Astrocyte of the cerebellum (primary cell): Measurements from ENCODE around the gene SFSWAP.
"Not testable (repeated sequence)": the region's sequence is repeated elsewhere in the genome, so short reads cannot be mapped to it uniquely, and the experiment has no call there.

ENCODE experiments used
- DNase-seq: peaks from one replicate; pipeline ENCODE4 v3.0.0-alpha.2; 2011; ENCODE audit warnings: low read depth
- H3K4me3 ChIP-seq: 2 replicates; pipeline ENCODE4 v1.5.1; 2011; ENCODE audit warnings: mild to moderate bottlenecking, low read depth, low read length, moderate library complexity
- in situ Hi-C: cut with HindIII; loops from 2 replicates; pipeline ENCODE4 v1.10.0; 2017; ENCODE audit warnings: low sequenced_read_pairs
- TF ChIP-seq, protein P1 (sequence below): IDR thresholded peaks from 2 replicates; pipeline ENCODE4 v1.5.1; 2012; ENCODE audit warnings: low read length, low read depth, moderate library complexity, mild to moderate bottlenecking; ENCODE audit errors: missing control alignments

Gene SFSWAP

DNA sequence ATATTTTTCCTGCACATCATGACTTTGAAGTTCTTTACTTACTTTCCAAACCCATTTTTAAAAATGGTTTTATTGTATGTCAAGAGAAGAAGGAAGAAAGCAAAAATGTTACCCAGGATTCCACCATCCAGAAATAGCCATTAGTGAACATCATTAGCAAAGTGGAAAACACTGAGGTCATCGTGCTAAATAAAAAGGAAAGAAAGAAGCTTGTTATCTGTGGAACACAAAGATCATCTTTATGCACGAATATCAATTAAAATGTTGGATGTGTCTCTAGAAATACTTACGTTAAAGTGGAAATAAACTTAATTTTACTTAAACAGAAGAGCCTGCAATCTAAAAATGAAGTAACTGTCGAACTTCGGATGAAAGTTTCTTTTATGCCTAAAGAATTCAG is 27.3 kb downstream of the SFSWAP start:
- H3K4me3 ChIP-seq: no peak overlapping the region
- TF ChIP-seq, protein P1, sequence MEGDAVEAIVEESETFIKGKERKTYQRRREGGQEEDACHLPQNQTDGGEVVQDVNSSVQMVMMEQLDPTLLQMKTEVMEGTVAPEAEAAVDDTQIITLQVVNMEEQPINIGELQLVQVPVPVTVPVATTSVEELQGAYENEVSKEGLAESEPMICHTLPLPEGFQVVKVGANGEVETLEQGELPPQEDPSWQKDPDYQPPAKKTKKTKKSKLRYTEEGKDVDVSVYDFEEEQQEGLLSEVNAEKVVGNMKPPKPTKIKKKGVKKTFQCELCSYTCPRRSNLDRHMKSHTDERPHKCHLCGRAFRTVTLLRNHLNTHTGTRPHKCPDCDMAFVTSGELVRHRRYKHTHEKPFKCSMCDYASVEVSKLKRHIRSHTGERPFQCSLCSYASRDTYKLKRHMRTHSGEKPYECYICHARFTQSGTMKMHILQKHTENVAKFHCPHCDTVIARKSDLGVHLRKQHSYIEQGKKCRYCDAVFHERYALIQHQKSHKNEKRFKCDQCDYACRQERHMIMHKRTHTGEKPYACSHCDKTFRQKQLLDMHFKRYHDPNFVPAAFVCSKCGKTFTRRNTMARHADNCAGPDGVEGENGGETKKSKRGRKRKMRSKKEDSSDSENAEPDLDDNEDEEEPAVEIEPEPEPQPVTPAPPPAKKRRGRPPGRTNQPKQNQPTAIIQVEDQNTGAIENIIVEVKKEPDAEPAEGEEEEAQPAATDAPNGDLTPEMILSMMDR: no peak
- in situ Hi-C loops: no loop called here
- DNase-seq: no peak

DNA sequence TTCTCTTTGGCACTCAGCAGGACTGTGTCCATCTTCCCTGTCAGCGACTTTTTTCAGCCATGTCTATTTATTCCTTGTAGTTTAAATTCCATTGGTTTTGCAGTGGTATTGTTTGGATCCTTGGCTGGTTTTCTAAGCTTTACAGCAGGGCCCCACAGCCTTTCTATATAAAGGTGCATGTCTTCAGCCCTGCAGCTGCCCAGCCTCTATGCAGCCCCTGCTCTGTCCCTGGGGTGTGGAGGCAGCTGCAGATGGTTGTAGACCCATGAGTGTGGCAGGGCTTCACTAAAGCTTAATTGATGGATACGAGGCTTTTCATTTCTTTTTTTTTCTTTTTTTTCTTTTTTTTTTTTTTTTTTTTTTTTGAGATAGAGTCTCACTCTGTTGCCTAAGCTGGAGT is 29.7 kb downstream of the SFSWAP start:
- in situ Hi-C loops: no loop called here
- no peak overlapping the region for H3K4me3 ChIP-seq
- DNase-seq: no peak
- TF ChIP-seq, protein P1: no peak

DNA sequence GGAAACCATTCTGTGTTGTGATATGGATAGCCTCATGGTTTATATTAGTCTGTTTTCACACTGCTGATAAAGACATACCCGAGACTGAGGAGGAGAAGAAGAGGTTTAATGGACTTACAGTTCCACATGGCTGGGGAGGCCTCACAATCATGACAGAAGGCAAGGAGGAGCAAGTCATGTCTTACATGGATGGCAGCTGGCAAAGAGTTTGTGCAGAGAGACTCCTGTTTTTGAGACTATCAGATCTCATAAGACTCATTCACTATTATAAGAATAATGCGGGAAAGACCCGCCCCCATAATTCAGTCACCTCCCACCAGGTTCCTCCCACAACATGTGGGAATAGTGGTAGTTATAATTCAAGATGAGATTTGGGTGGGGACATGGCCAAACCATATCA is 31.9 kb downstream of the SFSWAP start:
- DNase-seq, in situ Hi-C loops, H3K4me3 ChIP-seq: not testable (repeated sequence)

DNA sequence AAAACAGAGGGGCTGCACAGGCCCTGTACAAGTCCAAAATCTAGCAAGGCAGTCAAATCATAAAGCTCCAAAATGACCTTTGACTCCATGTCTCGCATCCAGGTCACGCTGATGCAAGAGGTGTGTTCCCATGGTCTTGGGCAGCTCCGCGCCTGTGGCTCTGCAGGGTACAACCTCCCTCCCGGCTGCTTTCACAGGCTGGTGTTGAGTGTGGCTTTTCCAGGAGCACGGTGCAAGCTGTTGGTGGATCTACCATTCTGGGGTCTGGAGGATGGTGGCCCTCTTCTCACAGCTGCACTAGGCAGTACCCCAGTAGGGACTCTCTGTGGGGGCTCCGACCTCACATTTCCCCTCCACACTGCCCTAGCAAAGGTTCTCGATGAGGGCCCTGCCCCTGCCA is 32.5 kb downstream of the SFSWAP start:
- in situ Hi-C loops, DNase-seq: not testable (repeated sequence)

DNA sequence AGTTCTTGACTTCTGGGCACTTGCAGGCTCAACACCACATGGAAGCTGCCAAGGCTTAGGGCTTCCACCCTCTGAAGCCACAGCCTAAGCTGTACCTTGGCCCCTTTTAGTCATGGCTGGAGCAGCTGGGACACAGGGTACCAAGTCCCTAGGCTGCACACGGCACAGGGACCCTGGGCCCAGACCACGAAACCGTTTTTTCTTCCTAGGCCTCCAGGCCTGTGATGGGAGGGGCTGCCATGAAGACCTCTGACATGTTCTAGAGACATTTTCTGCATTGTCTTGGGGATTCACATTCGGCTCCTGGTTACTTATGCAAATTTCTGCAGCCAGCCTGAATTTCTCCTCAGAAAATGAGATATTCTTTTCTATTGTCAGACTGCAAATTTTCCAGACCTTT is 33.0 kb downstream of the SFSWAP start:
- H3K4me3 ChIP-seq, DNase-seq, in situ Hi-C loops: not testable (repeated sequence)

More for the DNA sequence above, 32.5 kb downstream of the SFSWAP start:
- not testable (repeated sequence) for H3K4me3 ChIP-seq

DNA sequence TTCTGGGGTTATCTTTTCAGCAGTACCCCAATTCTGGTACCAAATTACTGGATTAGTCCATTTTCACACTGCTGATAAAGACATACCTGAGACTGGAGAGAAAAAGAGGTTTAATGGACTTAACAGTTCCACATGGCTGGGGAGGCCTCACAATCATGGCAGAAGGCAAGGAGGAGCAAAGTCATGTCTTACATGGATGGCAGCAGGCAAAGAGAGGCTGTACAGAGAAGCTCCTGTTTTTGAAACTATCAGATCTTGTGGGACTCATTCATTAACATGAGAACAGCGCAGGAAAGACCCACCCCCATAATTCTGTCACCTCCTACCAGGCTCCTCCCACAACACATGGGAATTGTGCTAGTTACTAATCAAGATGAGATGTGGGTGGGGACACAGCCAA is 33.8 kb downstream of the SFSWAP start:
- DNase-seq, in situ Hi-C loops, H3K4me3 ChIP-seq: not testable (repeated sequence)

DNA sequence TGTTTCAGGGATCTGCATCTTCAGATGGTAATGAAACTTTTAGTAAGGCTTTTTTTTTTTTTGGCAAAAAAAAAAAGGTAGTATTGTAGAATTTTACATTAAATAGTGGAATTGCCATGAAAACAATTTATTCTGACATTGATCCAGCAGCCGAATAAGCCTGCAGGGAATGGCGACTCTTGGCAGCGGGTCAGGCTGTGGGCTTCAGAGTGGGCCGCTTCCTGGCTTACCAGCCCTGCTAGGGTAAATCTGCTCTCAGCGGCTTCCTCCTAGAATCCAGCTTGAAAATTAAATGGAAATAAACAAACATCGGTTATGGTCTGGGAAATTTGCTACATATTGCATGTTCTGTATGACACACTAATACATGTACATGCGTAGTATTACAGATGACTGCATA is 34.8 kb downstream of the SFSWAP start:
- no peak for DNase-seq
- no peak overlapping the region for H3K4me3 ChIP-seq
- TF ChIP-seq, protein P1: no peak
- in situ Hi-C loops: no loop called here

DNA sequence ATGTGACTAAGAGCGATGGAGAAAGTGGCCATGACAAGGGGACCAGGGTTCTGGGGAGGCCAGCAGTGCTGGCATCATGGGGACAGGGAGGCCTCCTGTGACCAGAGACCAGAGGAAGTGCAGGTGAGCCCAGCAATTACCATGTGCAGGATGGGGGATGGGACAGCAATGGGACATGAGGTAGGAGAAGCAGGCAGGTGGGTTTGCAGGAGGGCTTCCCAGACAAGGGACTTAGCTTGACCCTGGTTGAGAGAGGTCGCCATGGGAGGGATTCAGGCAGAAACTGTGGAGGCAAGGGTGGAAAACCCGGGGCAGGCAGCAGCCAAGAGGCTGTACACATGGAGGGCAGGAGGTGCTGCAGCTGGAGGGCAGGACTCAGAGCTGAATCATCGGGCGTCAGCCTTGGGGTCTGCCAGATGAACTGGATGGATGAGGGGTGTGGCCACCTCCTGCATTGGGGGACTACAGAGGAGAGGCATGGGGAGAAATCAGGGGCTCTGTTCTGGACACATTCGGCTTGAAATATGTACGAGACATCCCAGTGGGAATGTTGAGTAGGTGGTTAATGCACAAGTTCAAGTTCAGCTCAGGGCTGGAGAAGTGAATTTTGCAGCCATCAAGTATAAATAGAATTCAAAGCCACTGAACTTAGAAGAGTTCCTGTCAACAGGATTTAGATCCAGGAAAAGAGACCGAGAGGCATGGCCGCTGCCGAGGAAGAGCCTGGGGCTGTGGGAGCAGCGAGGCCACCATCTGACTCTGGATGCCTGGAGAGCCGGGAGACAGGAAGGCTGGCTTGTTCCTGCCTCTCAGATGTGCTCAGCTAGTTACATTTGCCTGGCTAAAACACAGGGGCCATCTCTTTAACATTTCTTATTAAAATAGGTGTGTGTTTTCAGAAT is 36.6 kb downstream of the SFSWAP start:
- no peak for DNase-seq
- H3K4me3 ChIP-seq: no peak overlapping the region
- TF ChIP-seq, protein P1: no peak
- in situ Hi-C loops: no loop called here
